ENCODE data around the gene B4GALT2.

The B4GALT2 gene, protein sequence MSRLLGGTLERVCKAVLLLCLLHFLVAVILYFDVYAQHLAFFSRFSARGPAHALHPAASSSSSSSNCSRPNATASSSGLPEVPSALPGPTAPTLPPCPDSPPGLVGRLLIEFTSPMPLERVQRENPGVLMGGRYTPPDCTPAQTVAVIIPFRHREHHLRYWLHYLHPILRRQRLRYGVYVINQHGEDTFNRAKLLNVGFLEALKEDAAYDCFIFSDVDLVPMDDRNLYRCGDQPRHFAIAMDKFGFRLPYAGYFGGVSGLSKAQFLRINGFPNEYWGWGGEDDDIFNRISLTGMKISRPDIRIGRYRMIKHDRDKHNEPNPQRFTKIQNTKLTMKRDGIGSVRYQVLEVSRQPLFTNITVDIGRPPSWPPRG

DNA sequence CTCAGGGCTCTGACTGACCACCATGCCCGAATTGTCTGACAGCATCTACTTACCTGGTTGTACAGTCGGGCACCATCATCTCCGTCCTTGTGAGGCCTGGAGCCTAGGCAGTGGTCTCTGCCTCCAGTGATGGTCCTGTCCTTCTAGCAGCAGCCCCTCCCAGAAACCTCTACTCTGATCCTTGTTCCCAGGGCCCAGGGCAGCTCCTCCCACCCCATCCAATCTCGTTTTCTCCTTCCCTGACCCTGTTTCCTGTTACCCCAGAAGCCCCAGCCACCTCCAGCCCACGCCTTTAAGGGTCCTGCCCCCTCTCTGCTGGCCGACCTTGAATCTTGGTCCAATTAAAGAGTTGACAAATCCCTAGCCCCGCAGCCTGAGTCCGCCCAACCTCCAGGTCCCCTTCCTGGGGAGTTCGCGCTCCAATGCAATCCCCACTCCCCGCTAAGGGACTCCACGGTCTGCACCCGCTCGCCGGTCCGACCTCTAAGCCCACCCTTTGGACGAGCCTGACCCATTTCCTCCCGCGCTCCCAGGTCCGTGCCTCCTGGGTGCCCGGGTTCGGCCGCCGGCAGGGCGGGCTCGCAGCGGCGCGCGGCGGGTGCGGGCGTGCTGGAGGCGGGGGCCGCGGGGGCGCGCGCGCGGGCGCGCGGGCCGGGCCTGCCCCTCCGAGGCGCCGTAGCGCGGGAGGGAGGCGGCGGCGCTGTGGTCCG, at the start of gene B4GALT2:
B4GALT2 (plus strand) TSS at position 660 of the 710 bp plus-strand sequence. CDS start 1,951 bp downstream, outside the sequence.
- in situ Hi-C loops (cut with HindIII; ENCODE audit: low sequenced_read_pairs): no loop called here

GRCh38 chr1:43930168-43930948, 48.7 kb upstream of the B4GALT2 start:
- in situ Hi-C loops (cut with HindIII; ENCODE audit: low sequenced_read_pairs): no loop called here

- in situ Hi-C loops (cut with HindIII; ENCODE audit: low sequenced_read_pairs): no loop called here
These were observed 48.1 kb upstream of the B4GALT2 start for GRCh38 chr1:43930949-43931275.

- in situ Hi-C loops (cut with HindIII; ENCODE audit: low sequenced_read_pairs): no loop called here
These were observed 47.0 kb upstream of the B4GALT2 start for GRCh38 chr1:43931711-43932660.

GRCh38 chr1:43932786-43933385, 46.1 kb upstream of the B4GALT2 start:
- in situ Hi-C loops (cut with HindIII; ENCODE audit: low sequenced_read_pairs): no loop called here

- in situ Hi-C loops (cut with HindIII; ENCODE audit: low sequenced_read_pairs): no loop called here
These were observed 45.5 kb upstream of the B4GALT2 start, which contains the start of gene ARTN for GRCh38 chr1:43933386-43934100. ARTN (plus strand) TSS chr1:43933801; CDS start chr1:43935657, 1,856 bp downstream.

- in situ Hi-C loops (cut with HindIII; ENCODE audit: low sequenced_read_pairs): no loop called here
These were observed 44.7 kb upstream of the B4GALT2 start for GRCh38 chr1:43934101-43934985.

DNA sequence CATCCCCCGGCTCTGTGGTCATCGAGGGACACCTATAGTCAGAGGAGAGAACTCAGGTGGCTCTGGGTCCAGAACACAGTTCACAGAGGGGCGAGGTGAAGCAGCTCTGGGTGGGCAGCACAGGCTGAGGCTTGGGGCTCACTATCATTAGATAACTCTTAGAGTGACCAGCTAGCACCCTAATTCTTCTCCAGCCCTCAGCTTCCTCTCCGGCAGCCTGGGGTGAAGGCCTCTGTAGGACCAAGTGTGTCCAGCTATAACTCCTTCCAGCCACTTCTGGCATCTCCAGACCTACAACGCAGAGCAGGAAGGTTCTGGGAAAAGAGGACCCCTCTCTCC, 44.1 kb upstream of the B4GALT2 start:
- in situ Hi-C loops (cut with HindIII; ENCODE audit: low sequenced_read_pairs): loop anchor here (5.0 kb wide), 1 partner anchor 98 kb away; no protein-coding TSS in a partner anchor

GRCh38 chr1:43935711-43936427, 43.1 kb upstream of the B4GALT2 start:
- in situ Hi-C loops (cut with HindIII; ENCODE audit: low sequenced_read_pairs): loop anchor here (5.0 kb wide), 1 partner anchor 99 kb away; no protein-coding TSS in a partner anchor

GRCh38 chr1:43936431-43937151, 42.4 kb upstream of the B4GALT2 start:
- in situ Hi-C loops (cut with HindIII; ENCODE audit: low sequenced_read_pairs): loop anchor here (5.0 kb wide), 1 partner anchor 99 kb away; no protein-coding TSS in a partner anchor

DNA sequence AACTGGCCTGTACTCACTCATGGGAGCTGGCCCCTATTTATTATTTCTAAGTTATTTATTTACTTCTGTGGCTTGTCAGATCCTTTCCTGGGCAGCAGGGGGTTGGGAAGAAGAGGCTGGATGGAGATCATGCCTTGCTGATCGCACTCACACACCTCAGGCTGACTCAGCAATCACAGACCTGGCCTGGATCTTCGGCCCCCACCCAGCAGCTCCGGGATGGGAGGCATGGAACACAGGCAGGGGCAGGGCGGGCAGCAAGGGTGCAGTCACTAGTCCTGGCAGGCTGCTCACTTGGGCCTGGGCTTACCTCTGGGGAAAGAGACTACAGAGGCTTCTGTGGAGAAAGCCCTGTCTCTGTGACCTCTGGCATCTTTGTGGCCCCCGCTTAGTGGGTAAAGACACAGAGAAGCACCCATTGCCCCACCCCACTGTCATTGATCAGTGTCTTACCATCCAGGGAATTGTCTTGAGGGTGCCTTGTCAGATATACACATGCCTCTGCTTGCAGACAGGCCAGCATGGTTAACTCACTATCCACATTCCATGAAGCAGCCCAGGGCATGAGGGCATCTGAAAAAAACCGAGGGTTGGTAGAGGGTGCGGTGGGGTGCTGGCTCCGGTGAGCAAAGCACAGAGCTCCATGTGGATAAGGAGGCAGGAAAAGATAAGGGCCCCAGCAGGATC, 41.7 kb upstream of the B4GALT2 start:
- in situ Hi-C loops (cut with HindIII; ENCODE audit: low sequenced_read_pairs): loop anchor here (5.0 kb wide), 1 partner anchor 100 kb away; no protein-coding TSS in a partner anchor

- in situ Hi-C loops (cut with HindIII; ENCODE audit: low sequenced_read_pairs): loop anchor here (5.0 kb wide), 1 partner anchor 101 kb away; no protein-coding TSS in a partner anchor
These were observed 40.6 kb upstream of the B4GALT2 start for GRCh38 chr1:43938383-43938782.

DNA sequence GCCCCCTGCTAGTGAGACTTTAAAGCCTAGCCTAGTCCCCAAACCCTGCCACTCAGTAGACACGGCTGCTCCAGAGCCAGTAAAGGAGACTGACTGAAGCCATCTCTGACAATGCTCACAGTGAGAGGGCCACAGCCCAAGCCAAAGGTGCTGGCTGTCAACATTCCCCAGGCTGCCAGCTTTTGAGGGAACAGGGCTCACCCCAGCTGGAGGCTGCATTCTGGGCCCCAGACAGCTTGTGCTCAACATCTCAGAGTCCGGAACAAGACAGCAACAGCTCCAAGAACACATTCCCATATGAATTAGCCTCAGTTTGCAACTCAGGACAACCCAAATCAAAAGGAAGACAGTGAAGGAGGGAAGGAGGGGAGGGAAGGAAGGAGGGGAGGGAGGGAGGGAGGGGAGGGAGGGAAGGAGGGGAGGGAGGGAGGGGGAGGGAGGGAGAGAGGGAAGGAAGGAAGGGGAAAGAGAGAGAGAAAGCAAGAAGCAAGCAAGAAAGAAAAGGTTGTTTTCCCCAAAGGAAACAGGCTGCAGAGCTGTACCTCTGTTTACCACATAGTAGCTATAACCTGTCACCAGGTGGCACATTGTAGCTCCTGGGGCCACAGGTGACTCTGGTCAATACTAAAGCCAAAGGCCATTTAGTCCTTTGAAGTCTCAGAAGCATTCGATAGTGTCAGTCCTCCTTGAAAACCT, 40.0 kb upstream of the B4GALT2 start:
- in situ Hi-C loops (cut with HindIII; ENCODE audit: low sequenced_read_pairs): loop anchor here (5.0 kb wide), 1 partner anchor 102 kb away; no protein-coding TSS in a partner anchor

DNA sequence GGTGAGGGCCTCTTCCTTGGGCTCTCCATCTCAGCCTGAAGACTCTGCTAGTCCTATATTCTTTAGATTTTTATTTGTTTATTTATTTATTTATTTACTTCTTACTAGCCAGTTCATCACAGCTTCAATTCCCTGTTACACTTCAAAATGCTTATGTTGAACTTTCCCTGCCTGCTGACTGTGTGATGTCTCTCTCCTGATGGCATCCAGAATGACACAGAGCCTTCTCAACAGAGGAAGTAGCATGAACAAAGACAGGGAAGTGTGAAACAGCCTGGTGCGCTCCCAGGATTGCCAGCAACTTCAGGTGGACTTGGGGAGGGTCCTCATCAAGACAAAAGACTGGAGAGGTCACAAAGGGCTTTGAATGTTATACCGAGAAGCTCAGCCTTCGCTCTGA, 36.6 kb upstream of the B4GALT2 start:
- in situ Hi-C loops (cut with HindIII; ENCODE audit: low sequenced_read_pairs): no loop called here

GRCh38 chr1:43944860-43945259, 34.1 kb upstream of the B4GALT2 start:
- in situ Hi-C loops (cut with HindIII; ENCODE audit: low sequenced_read_pairs): no loop called here

Data from DLD1 (cell line).